H1 (cell line): ENCODE results near the gene BTRC. TPM values are rescaled to one million over a fixed set of nuclear protein-coding genes. Genes with fewer than 3 reads are reported as not detected.

ENCODE experiments used
- CEBPB ChIP-seq: IDR thresholded peaks from 2 replicates; pipeline ENCODE4 v1.6.1; 2012; ENCODE audit warnings: low read depth, low read length
- YY1 ChIP-seq: IDR thresholded peaks from 2 replicates; pipeline ENCODE4 v1.6.1; 2011; ENCODE audit warnings: low read depth, mild to moderate bottlenecking, low read length
- polyA plus RNA-seq, 7 experiments: library from polyadenylated mRNA; depleted of rRNA in 3 of 7; stranded (reverse) in 5 of 7; unstranded in 2 of 7; fragments of >200 nt in 5 of 7; fragments of 200-250 nt in 2 of 7; gene quantifications; 1 replicate in 5 of 7; 2 replicates in 1 of 7; 4 replicates in 1 of 7; pipeline versions ENCODE4 v1.2.1 to v1.2.3, GENCODE V29; 2011 to 2013; ENCODE audit warnings: missing spikeins in 2 of 7, mixed read lengths in 2 of 7
- total RNA-seq: library from RNA; stranded (reverse); fragmentation: NEBNext Ultra II Directional; extraction: Animal tissue kit (Norgen Biotek cat#: 25700); gene quantifications from 2 replicates; pipeline ENCODE4 v1.2.1, GENCODE V29; 2021

The BTRC gene
- total and polyA plus RNA-seq, 2 of the 8 experiments (the other 6 are each of a cell fraction or from before 2014, with no cell fraction given), result 9.9 to 24.7 TPM

DNA sequence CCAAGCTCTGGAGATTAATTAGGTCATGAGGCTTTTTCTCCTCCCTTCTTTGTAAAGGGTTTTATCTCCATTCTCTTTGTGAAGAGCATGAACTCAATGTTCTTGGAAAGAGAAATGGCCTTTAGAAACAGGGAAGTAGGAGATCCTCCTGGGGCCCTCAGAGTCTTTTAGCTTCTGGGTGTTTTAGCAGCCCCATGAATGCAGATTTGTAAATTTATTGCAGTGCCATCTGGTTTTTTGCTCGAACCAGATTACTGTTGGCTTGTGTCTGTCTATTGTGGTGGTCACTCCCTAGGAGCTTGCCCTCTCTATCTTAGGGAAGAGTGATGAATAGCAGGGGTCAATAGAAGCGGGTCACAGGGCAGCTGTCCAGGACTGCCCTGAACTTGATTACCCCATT is 110.6 kb downstream of the BTRC start (continued):
- TF ChIP-seq YY1, result no peak
- TF ChIP-seq CEBPB, result no peak
